HG02642 (cell line): Measurements from ENCODE around the gene BICC1.

Source experiments
- ATAC-seq: cut with Tn5 transposase; IDR thresholded peaks from one replicate; pipeline ENCODE4 v1.9.1; 2021; ENCODE audit warnings: mild to moderate bottlenecking; ENCODE audit not compliant: unreplicated experiment, poor library complexity

BICC1 gene

GRCh38 chr10:58642283-58642682 is 129.6 kb downstream of the BICC1 start:
- no peak for ATAC-seq

- no peak for ATAC-seq
Measured at GRCh38 chr10:58642916-58643428, 130.3 kb downstream of the BICC1 start.

- no peak for ATAC-seq
Measured at GRCh38 chr10:58644311-58644710, 131.6 kb downstream of the BICC1 start.

- no peak for ATAC-seq
Measured at GRCh38 chr10:58645416-58646146, 132.9 kb downstream of the BICC1 start.

- no peak for ATAC-seq
Measured at GRCh38 chr10:58647376-58648112, 134.9 kb downstream of the BICC1 start.

- no peak for ATAC-seq
Measured at GRCh38 chr10:58648131-58648530, 135.5 kb downstream of the BICC1 start.

GRCh38 chr10:58651040-58651439 is 138.4 kb downstream of the BICC1 start:
- no peak for ATAC-seq

- ATAC-seq, result no peak
Measured at GRCh38 chr10:58651742-58652141, 139.1 kb downstream of the BICC1 start.

- no peak for ATAC-seq
Measured at GRCh38 chr10:58653139-58653538, 140.5 kb downstream of the BICC1 start.

GRCh38 chr10:58660575-58661255 is 148.0 kb downstream of the BICC1 start:
- ATAC-seq, result no peak

GRCh38 chr10:58661336-58661735 is 148.7 kb downstream of the BICC1 start:
- ATAC-seq, result no peak

- ATAC-seq, result no peak
Measured at GRCh38 chr10:58661902-58662301, 149.2 kb downstream of the BICC1 start.

GRCh38 chr10:58662314-58662713 is 149.6 kb downstream of the BICC1 start:
- ATAC-seq, result no peak

GRCh38 chr10:58665361-58665760 is 152.7 kb downstream of the BICC1 start:
- no peak for ATAC-seq

GRCh38 chr10:58666024-58666423 is 153.4 kb downstream of the BICC1 start:
- ATAC-seq, result no peak

- no peak for ATAC-seq
Measured at GRCh38 chr10:58667658-58668310, 155.1 kb downstream of the BICC1 start.

- no peak for ATAC-seq
Measured at GRCh38 chr10:58672845-58673244, 160.2 kb downstream of the BICC1 start.

- no peak for ATAC-seq
Measured at GRCh38 chr10:58674251-58674650, 161.6 kb downstream of the BICC1 start.

GRCh38 chr10:58675321-58675720 is 162.6 kb downstream of the BICC1 start:
- no peak for ATAC-seq

GRCh38 chr10:58691528-58691927 is 178.9 kb downstream of the BICC1 start:
- ATAC-seq, result no peak

- ATAC-seq, result no peak
Measured at GRCh38 chr10:58693919-58694318, 181.2 kb downstream of the BICC1 start.
